ENCODE data around the gene SLC6A8.

Gene SLC6A8

GRCh38 chrX:153648358-153649177 lies 39.2 kb upstream of the SLC6A8 start:
- DNase-seq (ENCODE audit: low spot score) (no peak), FAIRE-seq (no peak)

DNA sequence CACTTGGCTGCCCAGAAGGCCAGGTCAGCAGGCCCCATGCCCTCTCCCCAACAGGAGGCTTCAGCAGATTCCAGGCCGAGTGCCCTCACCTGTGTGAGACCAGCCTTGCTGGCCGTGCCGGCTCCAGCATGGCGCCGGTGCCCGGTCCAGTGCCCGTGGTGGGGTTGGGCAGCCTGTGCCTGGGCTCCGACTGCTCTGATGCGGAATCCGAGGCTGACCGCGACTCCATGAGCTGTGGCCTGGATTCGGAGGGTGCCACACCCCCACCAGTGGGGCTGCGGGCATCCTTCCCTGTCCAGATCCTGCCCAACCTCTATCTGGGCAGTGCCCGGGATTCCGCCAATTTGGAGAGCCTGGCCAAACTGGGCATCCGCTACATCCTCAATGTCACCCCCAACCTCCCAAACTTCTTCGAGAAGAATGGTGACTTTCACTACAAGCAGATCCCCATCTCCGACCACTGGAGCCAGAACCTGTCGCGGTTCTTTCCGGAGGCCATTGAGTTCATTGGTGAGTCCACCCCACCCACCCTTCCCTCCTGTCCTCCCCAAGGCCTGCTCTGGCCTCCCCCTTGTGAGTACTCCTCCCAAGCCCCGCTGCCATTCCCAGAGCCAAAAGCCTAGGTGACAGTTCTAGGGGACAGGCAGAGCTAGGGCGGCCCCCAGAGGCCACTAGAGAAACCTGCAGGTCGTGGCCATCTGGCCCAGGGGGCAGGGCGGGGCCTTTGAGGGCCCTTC lies 38.4 kb upstream of the SLC6A8 start:
- DNase-seq (ENCODE audit: low spot score) (peak; percentile 52), FAIRE-seq (no peak)

- DNase-seq (ENCODE audit: low spot score) (no peak), FAIRE-seq (no peak)
Measured at GRCh38 chrX:153649915-153650782, 37.6 kb upstream of the SLC6A8 start.

DNA sequence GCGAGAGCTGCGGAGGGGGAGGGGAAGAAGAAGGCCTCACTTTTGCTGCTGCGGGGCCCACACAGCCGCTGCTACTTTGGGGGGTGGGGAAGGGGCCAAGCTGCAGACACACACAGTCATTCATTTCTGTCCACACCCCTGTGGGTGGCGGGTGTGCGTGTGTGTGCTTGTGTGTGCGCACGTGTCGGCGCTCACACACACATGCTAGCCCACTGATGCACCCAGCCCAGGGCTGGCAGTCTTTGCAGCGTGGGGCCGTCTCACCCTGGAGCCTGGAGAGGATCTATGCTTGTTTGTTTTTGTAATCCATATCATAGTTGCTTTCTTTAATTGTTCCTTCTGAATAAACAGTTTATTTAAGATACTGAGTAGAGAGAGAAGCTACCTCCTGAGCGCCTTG lies 36.8 kb upstream of the SLC6A8 start:
- no peak for DNase-seq (ENCODE audit: low spot score)
- no peak for FAIRE-seq

- DNase-seq (ENCODE audit: low spot score) (no peak), FAIRE-seq (no peak)
Measured at GRCh38 chrX:153651540-153652079, 36.1 kb upstream of the SLC6A8 start.

DNA sequence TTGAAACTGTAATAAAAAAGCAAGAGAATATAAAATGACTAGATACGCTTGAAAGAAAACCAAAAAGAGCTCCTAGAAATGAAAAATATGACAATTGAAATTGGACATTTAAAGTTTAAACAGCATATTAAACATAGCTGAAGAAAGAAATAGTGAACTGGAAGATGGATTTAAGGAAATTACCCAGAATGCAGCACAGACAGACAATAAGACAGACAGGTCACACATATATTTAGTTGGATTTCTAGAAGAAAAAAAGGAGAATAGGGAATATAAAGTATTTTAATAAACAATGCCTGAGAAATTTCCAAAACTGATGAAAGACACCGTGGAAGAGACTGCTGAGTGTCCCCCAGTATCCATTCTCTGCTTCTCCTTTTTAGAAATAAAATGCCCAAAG lies 34.2 kb upstream of the SLC6A8 start:
- FAIRE-seq (no peak), DNase-seq (ENCODE audit: low spot score) (no peak)

GRCh38 chrX:153657161-153657560 lies 30.6 kb upstream of the SLC6A8 start:
- FAIRE-seq = no peak
- DNase-seq (ENCODE audit: low spot score) = no peak

DNA sequence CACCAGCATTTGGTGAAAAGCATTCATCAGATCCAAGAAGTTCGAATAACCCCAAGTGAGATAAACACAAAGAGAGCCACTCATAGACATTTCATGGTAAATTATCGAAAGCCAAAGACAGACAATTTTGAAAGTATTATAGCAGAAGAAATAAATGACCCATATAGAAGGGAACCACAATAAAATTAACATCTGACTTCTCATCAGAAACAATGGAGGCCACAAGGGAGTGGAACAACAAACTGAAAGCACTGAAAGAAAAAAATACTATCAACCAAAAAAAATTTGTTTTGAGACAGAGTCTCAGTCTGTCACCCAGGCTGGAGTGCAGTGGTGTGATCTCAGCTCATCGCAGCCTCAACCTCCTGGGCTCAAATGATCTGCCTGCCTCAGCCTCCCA lies 28.5 kb upstream of the SLC6A8 start:
- DNase-seq (ENCODE audit: low spot score) (no peak), FAIRE-seq (no peak)

DNA sequence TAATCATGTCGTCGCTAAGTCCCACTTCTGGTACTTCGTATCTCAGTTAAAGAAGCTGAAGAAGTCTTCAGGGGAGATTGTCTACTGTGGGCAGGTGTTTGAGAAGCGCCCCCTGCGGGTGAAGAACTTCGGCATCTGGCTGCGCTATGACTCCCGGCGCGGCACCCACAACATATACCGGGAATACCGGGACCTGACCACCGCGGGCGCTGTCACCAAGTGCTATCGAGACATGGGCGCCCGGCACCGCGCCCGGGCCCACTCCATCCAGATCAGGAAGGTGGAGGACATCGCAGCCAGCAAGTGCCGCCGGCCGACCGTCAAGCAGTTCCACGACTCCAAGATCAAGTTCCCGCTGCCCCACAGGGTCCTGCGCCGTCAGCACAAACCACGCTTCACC lies 25.5 kb upstream of the SLC6A8 start:
- DNase-seq (ENCODE audit: low spot score) (peak; percentile 42), FAIRE-seq (no peak)

DNA sequence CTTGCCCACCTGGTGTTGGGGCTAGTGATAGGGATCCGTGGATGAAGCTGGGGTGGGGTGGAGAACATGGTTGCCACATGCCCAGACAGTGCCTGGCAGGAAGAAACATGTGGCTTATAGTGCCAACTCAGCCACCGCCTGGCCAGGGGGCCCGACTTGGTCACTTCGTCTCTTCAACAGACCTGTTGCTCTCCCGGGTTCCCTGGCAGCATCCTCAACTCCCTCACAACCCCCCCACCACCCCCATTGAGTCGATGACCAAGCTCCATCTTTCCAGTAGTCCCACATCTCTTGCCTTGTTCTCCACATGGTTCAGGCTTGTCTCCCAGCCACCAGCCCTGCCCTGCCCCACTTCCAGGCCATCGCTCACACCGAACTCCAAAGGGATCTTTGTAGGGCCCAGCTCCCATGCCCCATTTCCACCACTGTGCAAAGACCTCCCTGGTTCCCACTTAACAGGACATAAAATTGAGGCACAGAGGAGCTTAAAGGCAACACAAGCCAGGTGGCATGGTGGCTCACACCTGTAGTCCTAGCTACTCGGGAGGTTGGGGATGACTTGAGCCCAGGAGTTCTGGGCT lies 21.9 kb upstream of the SLC6A8 start:
- no peak for FAIRE-seq

DNA sequence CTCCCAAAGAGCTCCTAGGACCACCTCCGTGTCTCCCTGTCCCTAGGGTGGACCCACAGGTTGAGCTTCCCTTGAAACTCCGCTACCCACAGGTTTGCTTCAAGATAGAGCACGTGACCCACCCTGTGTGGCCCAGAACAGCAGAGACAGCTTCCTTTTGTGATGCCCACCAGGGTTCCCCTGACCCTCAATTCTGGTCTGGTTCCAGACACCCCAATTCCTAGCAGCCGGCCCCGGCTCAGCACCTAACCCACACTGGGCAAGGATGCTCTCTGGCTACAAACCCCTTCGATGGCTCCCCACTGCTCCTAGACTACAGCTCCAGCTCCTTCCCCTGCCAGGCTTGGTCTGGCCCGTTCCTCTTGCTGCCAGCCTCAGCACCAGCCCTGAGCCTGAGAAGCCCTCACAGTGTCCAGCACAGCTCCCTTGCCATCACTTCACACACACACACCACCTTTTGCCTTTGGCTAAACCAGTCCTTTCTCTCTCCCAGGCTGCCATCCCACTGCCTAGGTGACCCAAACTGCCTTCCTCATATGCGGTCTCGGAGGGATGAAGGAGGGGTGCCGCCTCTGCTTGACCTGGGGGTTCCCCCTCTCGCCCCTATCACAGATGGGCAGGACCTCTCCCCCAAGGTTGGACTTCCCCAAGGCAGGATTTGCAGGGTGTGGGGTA lies 20.3 kb upstream of the SLC6A8 start:
- DNase-seq (ENCODE audit: low spot score) (no peak), FAIRE-seq (no peak)

More for the DNA sequence above, 21.9 kb upstream of the SLC6A8 start:
- DNase-seq (ENCODE audit: low spot score) = no peak

DNA sequence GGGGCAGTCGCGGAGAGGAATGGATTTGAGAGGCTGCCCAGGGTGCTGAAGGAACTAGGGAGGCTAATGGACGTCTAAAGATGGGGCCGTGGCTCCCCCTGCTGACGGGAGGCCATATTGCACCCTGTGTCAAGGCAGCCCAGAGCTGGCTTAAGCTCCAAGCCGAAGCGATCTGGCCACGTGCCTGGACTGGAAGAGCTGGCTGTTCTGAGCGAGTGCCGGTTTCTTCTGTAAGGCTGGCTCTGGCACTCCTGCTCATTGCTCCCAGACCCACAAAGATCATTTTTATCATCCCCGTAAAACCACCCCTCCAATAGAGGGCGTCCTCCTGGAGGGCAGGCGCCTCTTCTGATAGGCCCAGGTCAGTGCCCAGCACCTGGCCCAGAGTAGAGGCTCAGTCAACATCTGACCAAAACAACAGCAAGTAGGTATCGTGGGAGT lies 19.8 kb upstream of the SLC6A8 start:
- DNase-seq (ENCODE audit: low spot score) (peak; percentile 83), FAIRE-seq (no peak)

DNA sequence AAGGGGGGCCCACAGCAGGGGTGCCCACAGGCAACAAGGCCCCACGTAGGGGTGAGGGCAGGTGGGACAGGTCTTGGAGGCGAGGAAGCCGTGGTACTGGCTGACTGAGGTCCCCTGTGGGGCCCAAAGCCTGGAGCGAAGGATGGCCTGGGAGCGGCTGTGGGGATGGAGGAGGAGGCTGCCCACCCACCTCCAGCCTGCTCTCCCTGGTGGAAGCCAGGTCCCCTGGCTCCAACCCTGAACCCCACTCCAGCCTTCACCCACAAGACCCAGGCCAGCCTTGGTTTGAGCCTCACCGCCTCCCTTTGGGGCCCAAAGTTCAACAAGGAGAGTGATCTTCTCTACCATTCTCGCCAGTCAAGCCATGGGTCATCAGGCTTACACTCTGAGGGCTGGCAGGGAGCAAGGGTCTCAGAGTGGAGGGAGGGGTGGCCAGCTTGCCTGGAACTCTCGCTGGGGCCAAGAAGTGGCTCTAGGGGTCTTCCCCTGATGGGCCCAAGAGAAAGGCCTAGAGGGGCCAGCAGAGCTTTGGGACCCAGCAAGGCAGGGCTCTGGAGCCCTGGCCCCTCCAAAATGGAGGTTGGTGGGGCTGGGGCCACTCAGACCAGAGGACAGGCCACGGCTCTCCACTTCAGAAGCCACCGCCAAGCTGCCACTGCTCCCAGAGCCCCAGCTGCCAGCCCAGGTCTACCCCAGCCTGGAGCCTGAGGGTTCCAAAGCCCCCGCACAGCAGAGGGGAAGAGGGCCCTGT lies 19.1 kb upstream of the SLC6A8 start:
- no peak for DNase-seq (ENCODE audit: low spot score)
- no peak for FAIRE-seq

DNA sequence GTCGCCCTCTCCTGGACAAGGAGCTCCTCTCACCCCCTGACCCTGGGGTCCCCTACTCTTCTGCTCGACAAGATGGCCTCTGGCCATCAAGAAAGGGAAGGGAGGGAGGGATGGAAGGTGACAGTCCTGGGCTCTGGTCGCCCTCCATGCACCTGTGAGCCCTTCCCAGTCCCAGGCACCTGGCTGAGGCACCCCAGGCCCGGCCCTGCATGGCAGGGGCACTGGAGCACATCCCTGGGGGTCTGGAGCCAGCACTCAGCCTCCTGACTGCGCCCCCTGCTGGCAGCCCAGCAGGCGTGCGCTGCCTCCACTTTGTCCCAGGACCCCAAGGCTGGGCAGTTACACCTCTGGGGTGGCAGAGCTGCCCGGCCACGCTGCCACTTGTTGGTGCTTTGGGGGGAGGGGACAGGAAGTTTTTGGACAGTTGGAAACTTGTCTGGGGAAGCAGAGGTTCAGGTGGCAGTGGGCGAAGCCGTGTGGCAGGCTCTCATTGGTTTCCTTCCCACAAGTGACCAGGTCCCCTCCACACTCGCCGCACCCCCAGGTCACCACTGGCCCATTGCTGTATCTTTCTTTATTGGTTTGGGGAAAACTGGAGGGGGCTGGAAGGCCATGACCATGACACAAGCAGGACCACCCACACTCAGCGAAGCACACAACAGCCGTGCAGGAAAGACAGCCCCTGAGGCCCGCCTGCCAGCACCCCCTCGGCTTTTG lies 18.4 kb upstream of the SLC6A8 start:
- FAIRE-seq (no peak), DNase-seq (ENCODE audit: low spot score) (peak; percentile 58)

DNA sequence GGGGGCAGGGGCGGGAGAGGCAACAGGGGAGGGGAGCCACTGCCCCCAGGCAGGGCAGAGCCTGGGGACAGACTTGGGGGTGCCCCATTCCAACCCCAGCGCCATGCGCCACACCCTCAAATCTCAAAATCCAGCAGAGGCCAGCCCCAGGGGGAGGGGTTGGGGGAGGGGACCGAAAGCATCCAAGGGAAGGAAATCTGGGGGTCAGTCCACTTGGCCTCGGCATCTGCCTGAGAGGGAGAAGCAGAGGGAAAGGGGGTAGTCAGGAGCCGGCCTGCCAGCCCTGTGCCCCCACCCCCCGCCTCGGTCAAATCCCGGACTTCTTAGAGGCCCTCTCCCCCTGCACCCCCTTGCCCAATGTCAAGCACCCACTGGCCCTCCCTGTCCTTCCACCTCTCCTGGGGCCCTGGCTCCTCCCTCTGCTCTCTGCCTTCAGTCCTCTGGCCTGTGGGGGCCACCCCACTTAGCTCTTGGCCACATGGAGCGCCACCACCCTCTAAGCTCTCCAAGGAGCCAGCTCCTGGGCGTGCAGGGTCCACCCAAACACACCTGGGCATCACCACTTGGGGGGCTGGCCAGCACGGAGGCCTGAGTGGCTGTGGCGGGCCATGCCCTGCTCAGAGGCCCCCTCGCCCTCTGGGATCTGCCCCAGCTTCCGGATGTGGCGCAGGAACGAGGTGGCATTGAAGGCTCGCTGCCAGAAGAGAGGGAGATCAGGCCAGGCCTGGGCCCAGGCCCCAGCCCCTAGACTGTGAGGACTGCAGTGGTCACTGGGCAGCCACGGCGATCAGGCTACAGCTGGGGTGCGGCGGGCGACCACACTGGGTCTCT lies 17.6 kb upstream of the SLC6A8 start:
- FAIRE-seq = no peak
- no peak for DNase-seq (ENCODE audit: low spot score)

DNA sequence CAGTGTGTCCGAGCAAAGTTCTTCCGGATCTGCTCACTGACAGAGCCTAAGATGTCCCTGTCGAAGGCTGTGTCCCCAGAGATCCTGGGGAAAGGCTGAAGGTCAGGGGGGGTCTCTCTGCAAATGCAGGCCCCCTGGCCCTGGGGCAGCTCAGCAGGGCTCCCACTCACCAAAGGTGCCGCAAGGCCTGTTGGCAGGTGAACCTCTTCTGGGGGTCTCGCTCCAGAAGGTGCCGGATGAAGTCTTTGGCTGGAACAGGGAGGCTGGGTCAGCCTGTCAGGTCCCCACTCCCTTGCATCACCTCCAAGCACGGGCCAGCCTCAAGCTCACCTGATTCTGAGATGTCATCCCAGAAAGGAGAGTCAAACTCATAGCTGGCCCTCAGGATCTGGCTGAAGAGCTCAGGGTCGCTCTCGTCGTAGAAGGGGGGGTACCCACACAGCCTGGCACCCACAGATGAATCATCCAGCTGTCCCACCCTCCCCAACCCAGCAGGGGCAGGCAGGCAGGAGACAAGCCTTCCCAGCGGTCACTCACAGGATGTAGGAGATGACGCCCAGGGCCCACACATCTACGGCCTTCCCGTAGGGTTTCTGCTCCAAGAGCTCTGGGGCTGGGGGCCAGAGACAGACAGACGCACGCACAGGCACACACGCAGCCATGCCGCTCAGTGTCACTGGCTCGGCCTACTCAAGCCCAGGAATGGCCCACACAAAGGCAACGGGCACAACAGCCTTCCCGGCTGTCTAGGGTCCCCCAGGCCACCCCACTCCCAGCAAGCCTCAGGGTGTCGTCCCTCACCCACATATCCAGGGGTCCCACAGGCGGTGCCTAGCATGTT lies 16.8 kb upstream of the SLC6A8 start:
- DNase-seq (ENCODE audit: low spot score) = no peak
- no peak for FAIRE-seq
